HG03095 (cell line): ENCODE measurements around the gene SLC25A23.
A peak's percentile ranks its signal among the peaks of the same experiment; 100 is the strongest.

Experiments
- ATAC-seq: cut with Tn5 transposase; IDR thresholded peaks from one replicate; pipeline ENCODE4 v1.9.1; 2021; ENCODE audit warnings: moderate library complexity; ENCODE audit not compliant: unreplicated experiment

Gene SLC25A23

GRCh38 chr19:6481541-6482342, 22.1 kb upstream of the SLC25A23 start, which contains the start of gene DENND1C:
Gene DENND1C, minus strand, starts transcription at chr19:6481787. Its CDS starts 92 bp downstream, at chr19:6481695.
- ATAC-seq: peak; percentile 50

GRCh38 chr19:6480848-6481415, 21.3 kb upstream of the SLC25A23 start:
- peak; percentile 16 for ATAC-seq

- no peak for ATAC-seq
Measured at GRCh38 chr19:6479836-6480398, 20.3 kb upstream of the SLC25A23 start.

- ATAC-seq: no peak
Measured at GRCh38 chr19:6478815-6479214, 19.2 kb upstream of the SLC25A23 start.

- no peak for ATAC-seq
Measured at GRCh38 chr19:6476896-6477431, 17.4 kb upstream of the SLC25A23 start.

GRCh38 chr19:6476155-6476895, 16.7 kb upstream of the SLC25A23 start:
- no peak for ATAC-seq

GRCh38 chr19:6475321-6476108, 15.9 kb upstream of the SLC25A23 start:
- no peak for ATAC-seq

GRCh38 chr19:6473647-6474046, 14.1 kb upstream of the SLC25A23 start:
- no peak for ATAC-seq

GRCh38 chr19:6472713-6473112, 13.1 kb upstream of the SLC25A23 start:
- ATAC-seq: no peak

- ATAC-seq: no peak
Measured at GRCh38 chr19:6471076-6471475, 11.5 kb upstream of the SLC25A23 start.

GRCh38 chr19:6470173-6470572, 10.6 kb upstream of the SLC25A23 start:
- ATAC-seq: no peak

GRCh38 chr19:6467384-6467783, 7.8 kb upstream of the SLC25A23 start:
- no peak for ATAC-seq

- ATAC-seq: no peak
Measured at GRCh38 chr19:6466526-6467248, 7.1 kb upstream of the SLC25A23 start.

- no peak for ATAC-seq
Measured at GRCh38 chr19:6465663-6466062, 6.1 kb upstream of the SLC25A23 start.

GRCh38 chr19:6465006-6465405, 5.4 kb upstream of the SLC25A23 start:
- no peak for ATAC-seq

- ATAC-seq: no peak
Measured at GRCh38 chr19:6464070-6464873, 4.7 kb upstream of the SLC25A23 start, which contains the start of gene CRB3. Gene CRB3, plus strand, starts transcription at chr19:6464271. Its CDS starts 431 bp downstream, at chr19:6464702.

GRCh38 chr19:6460099-6460884, 700 bp upstream of the SLC25A23 start:
- peak; percentile 61 for ATAC-seq

GRCh38 chr19:6458695-6459261, 814 bp downstream of the SLC25A23 start:
- no peak for ATAC-seq
